ENCODE data around the gene INPP4B. TPM values are rescaled to one million over a fixed set of nuclear protein-coding genes. Genes with fewer than 3 reads are reported as not detected.

Gene INPP4B
- polyA plus RNA-seq, 1 donor from 2014 or later, result 1.2 TPM

DNA sequence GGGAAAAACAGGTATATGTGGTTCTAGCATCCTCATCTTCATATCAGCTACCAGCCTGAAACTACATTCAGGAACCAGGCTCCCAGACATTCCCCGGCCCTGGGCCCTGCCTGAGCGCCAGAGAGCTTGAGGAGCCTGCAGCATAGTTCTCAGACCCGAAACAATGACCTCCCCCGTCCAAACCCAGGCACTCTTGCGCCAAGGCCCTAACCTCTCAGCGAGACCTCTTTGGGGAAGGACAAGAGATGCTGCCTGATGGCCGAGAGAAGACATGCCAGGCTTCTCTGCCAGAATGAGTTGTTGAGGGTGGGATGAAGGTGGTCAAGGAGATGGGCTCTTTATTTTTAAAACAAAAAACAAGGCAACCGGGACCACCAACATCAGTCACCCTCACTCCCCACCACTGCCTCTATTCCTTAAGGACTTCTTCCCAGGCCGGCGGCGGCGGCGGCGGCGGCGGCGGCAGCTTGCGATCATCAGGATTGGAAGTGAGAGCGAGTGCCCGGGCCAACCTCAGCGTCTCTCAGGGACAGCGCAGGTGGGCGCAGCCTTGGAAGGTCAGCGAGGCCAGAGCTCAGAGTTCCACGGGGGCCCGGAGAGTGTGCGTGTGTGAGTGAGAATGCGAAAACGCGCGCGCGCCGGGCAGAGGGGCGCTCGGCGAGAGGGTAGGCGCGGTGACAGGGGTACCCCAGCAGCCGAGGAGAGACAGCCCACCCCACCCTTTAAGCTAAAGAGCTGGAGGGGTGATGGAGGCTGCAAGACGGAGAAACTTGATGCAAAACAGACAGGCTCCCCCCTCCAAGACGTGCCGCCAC, 601 bp downstream of the INPP4B start:
- Mint-ChIP-seq H3K36me3 (peaks cover 2% of the 10 kb centered on the region), H3K4me3 (peak overlapping the region in 3 of 4 donors; percentile 53 to 80 (median 75)), H3K27me3 (peaks cover 34% of the 10 kb centered on the region), H3K27ac (peak overlapping the region in 1 of 3 donors; percentile 46), H3K9me3 (no peaks in the 10 kb centered on the region), H3K4me1 (peaks cover 0 to 9% (median 3%) of the 10 kb centered on the region in 3 donors)

DNA sequence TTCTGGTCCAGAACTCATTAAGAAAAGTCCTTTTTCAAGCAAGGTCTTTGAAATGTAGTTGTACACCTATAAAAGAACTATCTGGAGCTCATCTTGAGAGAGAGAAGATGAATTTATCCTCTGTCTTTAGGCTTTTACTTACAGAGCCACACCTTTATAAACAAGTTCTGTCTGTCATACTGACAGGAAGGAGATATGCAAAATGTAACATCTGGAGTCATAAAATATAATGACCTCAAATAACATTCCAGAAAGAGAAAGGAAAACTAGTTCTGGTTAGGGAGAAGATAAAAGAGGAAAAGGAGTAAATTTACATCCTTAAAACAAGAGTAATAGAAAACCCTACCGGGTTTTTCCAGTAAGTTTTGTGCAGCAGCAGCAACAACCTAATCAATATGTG, 1.3 kb downstream of the INPP4B start:
- Mint-ChIP-seq H3K4me3 (peak overlapping the region in 2 of 4 donors; percentile 58 to 75), H3K27me3 (peaks cover 34% of the 10 kb centered on the region), H3K36me3 (peaks cover 2% of the 10 kb centered on the region)

DNA sequence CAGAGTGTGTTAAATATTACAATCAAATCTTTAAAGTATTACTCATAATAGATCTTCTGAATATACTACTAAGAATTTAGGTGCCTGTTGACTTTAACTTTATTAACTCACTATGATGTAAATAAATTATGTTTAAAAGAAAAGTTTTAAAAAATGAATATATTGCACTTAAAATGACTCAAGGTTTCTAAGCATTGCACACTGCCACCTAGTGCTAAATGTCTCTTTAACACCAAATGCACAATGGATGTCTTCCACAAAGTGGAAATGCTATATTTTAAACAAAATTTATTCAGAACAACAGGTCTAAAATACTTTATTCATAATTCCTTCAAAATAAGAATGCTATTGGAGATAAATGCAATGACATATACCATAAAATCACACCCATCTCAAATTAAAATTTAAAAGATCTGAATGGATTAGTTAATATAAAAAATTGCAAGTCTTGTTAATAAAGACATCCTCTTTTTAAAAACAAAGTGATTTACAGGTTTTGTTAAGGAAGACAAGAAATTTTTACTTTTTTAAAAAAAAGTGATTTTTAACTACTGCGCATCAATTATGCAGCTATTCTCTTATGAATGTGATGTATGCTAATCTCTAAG, 5.5 kb downstream of the INPP4B start:
- H3K4me1 Mint-ChIP-seq, result peaks cover 0 to 7% (median 3%) of the 10 kb centered on the region in 3 donors
- H3K27ac Mint-ChIP-seq, result no peak overlapping the region
- no peaks in the 10 kb centered on the region for H3K36me3 Mint-ChIP-seq
- H3K9me3 Mint-ChIP-seq, result no peaks in the 10 kb centered on the region
- no peak overlapping the region for H3K4me3 Mint-ChIP-seq
- H3K27me3 Mint-ChIP-seq, result peaks cover 14% of the 10 kb centered on the region

More for the DNA sequence above, 1.3 kb downstream of the INPP4B start:
- peaks cover 0 to 9% (median 3%) of the 10 kb centered on the region in 3 donors for H3K4me1 Mint-ChIP-seq
- no peaks in the 10 kb centered on the region for H3K9me3 Mint-ChIP-seq
- H3K27ac Mint-ChIP-seq, result no peak overlapping the region

DNA sequence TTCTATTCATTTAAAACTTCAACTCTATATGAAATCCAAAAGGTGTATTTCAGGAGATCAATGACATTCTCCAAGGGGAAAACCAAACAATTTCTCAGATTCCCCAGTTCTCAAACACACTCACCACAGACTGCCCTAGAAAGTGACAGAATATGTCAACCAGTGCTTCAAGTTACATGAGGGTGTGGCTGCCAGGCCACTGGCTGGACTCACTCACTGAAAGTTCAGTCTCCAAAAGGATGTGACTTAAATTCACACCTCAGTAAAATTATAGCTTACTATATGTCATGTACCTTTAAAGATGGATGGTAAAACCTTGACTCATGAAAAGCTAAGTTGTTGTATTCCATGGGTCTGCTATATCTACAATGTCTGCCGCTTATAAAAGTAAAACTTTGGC, 7.3 kb downstream of the INPP4B start:
- H3K27me3 Mint-ChIP-seq, result no peaks in the 10 kb centered on the region
- H3K27ac Mint-ChIP-seq, result no peak overlapping the region
- no peaks in the 10 kb centered on the region for H3K4me1 Mint-ChIP-seq
- H3K9me3 Mint-ChIP-seq, result no peaks in the 10 kb centered on the region
- H3K4me3 Mint-ChIP-seq, result no peak overlapping the region
- no peaks in the 10 kb centered on the region for H3K36me3 Mint-ChIP-seq

DNA sequence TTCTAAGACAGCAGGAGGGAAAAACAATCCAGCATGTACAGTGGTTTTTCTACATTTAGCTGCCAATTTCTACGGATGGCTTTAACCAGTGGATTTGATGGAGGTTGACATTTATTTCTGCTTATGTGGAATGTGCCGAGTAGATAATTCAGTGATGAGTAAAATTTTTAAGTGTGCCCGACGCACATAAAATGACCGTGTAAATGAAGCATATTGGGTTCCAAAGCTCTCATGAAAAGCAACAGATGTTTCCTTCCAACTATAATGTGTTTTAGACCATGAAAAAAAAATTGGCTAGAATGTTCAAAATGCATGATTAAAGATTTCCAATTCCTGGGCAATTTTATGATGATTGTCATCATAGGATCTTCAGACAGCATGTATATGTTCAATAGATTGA, 14.1 kb downstream of the INPP4B start:
- Mint-ChIP-seq H3K36me3 (no peaks in the 10 kb centered on the region), H3K4me1 (no peaks in the 10 kb centered on the region), H3K9me3 (no peaks in the 10 kb centered on the region), H3K4me3 (no peak overlapping the region), H3K27ac (no peak overlapping the region), H3K27me3 (peaks cover 6% of the 10 kb centered on the region)

DNA sequence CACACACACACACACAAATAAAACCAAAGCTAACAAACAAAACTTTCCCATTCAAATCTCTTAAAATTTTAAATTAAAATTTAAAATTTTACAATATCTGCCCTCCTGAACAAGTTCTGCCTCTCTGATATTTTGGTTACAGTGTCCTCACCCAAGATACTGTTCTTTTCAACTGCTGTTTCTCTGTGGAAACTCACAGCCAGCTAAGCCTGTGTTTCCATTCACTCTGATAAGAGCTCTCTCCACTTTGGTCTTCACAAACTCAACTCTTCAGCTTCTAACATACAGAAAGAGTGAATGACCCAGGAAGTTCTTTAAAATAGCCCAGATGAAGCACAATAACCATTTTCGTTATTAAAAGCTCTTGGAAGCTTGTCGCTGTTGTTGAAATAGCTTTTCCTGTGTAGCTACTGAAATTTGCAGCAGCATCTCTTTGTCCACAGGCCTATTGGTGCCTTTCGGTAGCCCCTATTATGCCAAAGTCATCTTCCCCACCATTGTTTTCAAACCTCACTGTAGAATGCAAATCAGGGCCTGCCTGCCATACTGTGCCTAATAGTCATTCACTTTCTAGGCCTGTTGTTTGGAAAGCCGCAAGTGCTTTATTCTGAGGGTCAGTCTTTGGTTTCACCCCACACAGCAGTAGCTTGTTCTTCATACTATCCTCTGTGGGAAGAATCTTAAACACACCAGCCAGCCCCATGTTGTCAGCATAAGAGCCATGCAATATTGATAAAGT, 19.4 kb downstream of the INPP4B start:
- Mint-ChIP-seq H3K4me3 (no peak overlapping the region), H3K27ac (no peak overlapping the region), H3K4me1 (no peaks in the 10 kb centered on the region), H3K36me3 (no peaks in the 10 kb centered on the region), H3K9me3 (no peaks in the 10 kb centered on the region), H3K27me3 (peaks cover 6% of the 10 kb centered on the region)

DNA sequence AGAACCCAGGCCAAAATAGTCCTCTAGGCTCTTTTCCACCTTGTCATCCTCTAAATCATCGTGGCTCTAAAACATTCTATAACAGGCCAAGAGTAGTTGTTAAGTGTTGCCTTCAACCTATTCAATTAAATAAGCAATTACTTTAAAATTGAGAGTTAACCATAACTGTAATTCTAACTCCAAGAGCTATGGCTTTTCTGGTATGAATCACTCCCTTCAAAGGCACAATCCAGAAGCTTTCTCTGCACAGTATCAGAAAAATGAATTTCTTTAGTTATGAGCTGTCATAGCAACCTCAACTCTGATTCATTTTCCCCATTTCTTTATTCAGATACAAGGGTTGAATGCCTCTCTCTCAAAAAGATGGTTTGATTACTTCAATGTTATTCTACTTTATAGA, 21.7 kb downstream of the INPP4B start:
- no peak overlapping the region for H3K27ac Mint-ChIP-seq
- no peaks in the 10 kb centered on the region for H3K36me3 Mint-ChIP-seq
- peaks cover under 1% of the 10 kb centered on the region for H3K27me3 Mint-ChIP-seq

DNA sequence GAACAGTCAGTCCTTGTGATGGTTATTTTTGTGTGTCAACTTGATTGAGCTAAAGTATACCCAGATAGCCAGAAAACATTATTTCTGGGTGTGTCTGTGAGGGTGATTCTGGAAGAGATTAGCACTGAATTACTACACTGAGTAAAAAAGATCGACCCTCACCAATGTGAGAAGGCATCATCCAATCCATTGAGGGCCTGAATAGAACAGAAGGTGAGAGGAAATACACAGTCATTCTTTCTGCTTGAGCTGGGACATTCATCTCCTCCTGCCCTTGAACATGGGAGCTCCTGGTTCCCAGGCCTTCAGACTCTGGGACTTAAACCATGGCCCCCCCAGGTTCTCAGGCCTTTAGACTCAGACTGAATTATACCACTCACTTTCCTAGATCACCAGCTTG, 22.3 kb downstream of the INPP4B start:
- H3K27ac Mint-ChIP-seq, result no peak overlapping the region
- no peak overlapping the region for H3K4me3 Mint-ChIP-seq
- no peaks in the 10 kb centered on the region for H3K27me3 Mint-ChIP-seq
- H3K36me3 Mint-ChIP-seq, result no peaks in the 10 kb centered on the region
- H3K4me1 Mint-ChIP-seq, result peaks cover 0 to 2% (median 0%) of the 10 kb centered on the region in 3 donors
- no peaks in the 10 kb centered on the region for H3K9me3 Mint-ChIP-seq

More for the DNA sequence above, 21.7 kb downstream of the INPP4B start:
- Mint-ChIP-seq H3K4me1 (peaks cover 0 to 2% (median 0%) of the 10 kb centered on the region in 3 donors), H3K4me3 (no peak overlapping the region), H3K9me3 (no peaks in the 10 kb centered on the region)

DNA sequence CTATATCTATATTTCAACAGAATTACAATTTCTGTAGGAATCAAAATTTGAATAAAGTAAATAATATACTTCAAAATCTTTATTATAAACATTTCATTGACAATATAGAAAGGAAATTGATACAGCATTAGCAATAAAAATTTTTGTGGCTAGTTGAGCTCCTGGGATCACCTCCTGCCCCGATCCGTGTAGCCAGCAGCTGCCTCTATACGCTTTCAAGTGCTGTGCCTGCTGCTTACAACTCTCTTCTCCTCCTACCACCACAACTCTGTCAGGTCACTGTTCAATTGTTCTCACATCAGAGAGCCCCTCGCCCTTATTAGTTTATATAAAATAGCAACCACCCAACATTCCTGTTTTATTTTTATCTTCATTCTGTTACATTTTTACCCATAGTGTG, 27.6 kb downstream of the INPP4B start:
- H3K27me3 Mint-ChIP-seq, result no peaks in the 10 kb centered on the region

DNA sequence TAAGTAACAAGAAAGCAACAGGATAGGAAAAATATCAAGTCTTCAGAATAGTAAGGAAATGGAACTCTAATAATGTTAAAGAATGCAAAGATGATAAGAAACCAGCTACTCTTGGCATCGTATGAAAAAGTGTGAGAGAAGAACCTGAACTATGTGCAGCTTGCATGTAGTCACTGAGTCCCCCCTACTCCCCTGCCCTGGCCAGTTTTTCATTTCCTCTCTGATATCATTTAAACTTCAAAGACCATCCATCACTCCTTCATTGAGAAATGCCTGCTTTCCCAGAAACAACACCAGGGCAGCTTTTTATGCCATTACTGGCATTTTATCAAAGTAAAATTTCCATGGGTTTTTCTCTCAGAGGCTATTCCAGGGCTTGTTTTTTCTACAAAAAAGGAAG, 28.1 kb downstream of the INPP4B start:
- no peak overlapping the region for H3K4me3 Mint-ChIP-seq
- H3K27me3 Mint-ChIP-seq, result no peaks in the 10 kb centered on the region
- no peak overlapping the region for H3K27ac Mint-ChIP-seq
- H3K4me1 Mint-ChIP-seq, result peaks cover 0 to 2% (median 0%) of the 10 kb centered on the region in 3 donors
- no peaks in the 10 kb centered on the region for H3K9me3 Mint-ChIP-seq
- H3K36me3 Mint-ChIP-seq, result peaks cover 2% of the 10 kb centered on the region

More for the DNA sequence above, 27.6 kb downstream of the INPP4B start:
- Mint-ChIP-seq H3K4me1 (peaks cover 0 to 2% (median 0%) of the 10 kb centered on the region in 3 donors), H3K4me3 (no peak overlapping the region), H3K27ac (no peak overlapping the region), H3K36me3 (peaks cover 2% of the 10 kb centered on the region), H3K9me3 (no peaks in the 10 kb centered on the region)

DNA sequence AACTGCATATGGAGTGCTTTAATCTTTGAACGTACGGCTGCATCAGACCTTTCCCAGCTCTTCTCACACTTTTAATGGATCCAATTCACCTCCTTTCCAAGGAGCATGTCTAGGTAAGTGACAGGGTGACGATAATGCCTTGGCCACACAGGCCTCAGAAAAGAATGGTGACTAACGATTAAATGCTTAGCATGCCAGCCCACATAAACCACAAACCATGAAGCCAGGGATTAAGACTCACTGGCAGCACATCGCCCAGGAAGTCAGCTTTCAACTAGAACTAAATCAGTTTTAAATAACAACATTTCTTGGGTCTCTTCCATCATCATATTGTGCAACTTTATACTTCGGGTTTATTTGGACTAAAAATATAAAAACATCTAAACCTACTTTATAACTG, 28.7 kb downstream of the INPP4B start:
- H3K4me1 Mint-ChIP-seq, result peaks cover 0 to 2% (median 0%) of the 10 kb centered on the region in 3 donors
- H3K27ac Mint-ChIP-seq, result no peak overlapping the region
- H3K36me3 Mint-ChIP-seq, result peaks cover 2% of the 10 kb centered on the region
- no peaks in the 10 kb centered on the region for H3K9me3 Mint-ChIP-seq
- no peak overlapping the region for H3K4me3 Mint-ChIP-seq
- H3K27me3 Mint-ChIP-seq, result no peaks in the 10 kb centered on the region

DNA sequence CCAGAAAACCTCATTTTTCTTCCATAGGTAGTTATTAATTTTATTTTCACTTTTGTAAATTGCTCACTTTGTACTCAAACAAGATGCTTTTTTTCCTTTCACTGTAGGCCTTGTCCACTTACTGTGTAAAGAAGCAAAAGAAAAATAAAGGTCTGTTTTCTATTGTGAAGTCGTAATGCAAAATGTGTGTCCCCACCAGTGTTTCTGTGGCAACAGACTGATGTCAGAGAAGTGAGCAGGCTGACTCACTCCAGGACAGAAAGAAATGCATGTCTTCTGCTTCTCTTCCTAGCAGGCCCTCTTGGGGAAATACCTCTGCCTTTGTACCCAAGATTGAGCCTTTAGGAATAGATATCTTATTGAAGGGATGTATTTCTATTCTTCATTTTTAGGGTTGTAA, 30.3 kb downstream of the INPP4B start:
- H3K36me3 Mint-ChIP-seq, result peaks cover 2% of the 10 kb centered on the region
- peaks cover 0 to 2% (median 0%) of the 10 kb centered on the region in 3 donors for H3K4me1 Mint-ChIP-seq
- no peaks in the 10 kb centered on the region for H3K27me3 Mint-ChIP-seq
- no peaks in the 10 kb centered on the region for H3K9me3 Mint-ChIP-seq
- H3K4me3 Mint-ChIP-seq, result no peak overlapping the region
- no peak overlapping the region for H3K27ac Mint-ChIP-seq

DNA sequence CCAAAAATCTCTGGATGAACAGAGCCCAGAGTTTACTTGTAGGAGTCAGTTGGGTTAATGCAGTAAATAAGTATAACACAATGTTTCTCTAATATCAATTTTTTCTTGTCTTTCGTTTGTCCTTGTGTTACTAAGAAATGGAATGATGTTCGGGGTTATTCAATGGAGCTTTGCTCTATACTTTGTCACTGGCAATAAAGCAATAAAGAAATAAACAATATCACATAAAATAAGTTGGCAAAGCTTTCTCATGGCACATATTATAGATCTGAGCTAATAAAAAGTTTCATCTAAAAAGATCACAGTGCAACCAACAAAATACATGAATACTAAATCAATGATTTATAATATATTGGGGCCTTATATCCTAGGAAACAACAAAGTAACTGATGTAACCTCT, 32.7 kb downstream of the INPP4B start:
- H3K4me3 Mint-ChIP-seq, result no peak overlapping the region
- no peaks in the 10 kb centered on the region for H3K4me1 Mint-ChIP-seq
- H3K9me3 Mint-ChIP-seq, result no peaks in the 10 kb centered on the region
- no peak overlapping the region for H3K27ac Mint-ChIP-seq
- H3K27me3 Mint-ChIP-seq, result no peaks in the 10 kb centered on the region
- H3K36me3 Mint-ChIP-seq, result peaks cover 2% of the 10 kb centered on the region

DNA sequence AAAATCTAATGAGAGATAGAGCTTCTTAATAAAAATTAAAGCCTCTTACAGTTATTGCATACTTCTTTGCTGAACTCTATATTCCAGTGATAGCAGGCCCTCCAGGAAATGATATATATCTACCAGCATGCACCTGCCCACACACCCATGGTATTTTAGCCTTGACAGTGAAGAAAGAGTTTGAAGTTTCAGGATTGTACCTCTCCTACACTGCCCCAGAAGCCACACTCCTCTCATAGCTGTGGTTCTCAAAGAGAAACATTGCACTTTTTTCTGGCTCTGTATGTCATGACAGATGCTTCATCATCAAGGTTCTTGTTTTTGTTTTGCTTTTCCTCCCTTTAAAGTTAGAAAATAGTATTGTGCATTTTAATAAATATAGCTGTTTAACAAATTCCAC, 34.0 kb downstream of the INPP4B start:
- no peaks in the 10 kb centered on the region for H3K9me3 Mint-ChIP-seq
- H3K4me1 Mint-ChIP-seq, result no peaks in the 10 kb centered on the region
- H3K27ac Mint-ChIP-seq, result no peak overlapping the region
- H3K36me3 Mint-ChIP-seq, result peaks cover 1% of the 10 kb centered on the region
- no peaks in the 10 kb centered on the region for H3K27me3 Mint-ChIP-seq
- H3K4me3 Mint-ChIP-seq, result no peak overlapping the region

DNA sequence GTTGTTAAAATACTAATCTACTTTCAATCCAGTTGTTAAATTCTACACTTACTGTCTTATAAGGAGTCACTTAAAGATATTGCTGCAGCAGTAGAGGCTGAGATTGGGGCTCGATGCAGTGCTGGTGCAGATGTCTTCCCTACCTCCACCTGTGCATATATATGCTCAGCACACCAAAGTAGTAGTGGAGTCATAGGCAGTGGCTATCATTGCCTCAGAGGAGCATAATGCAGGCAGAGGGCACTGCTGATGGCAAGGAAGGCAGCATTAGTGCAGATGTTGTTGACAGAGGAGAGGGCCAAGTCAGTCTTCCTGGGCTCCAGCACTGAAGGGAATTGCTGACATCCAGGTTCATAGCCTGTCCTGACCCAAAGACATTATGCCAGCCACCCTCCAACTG, 35.1 kb downstream of the INPP4B start:
- Mint-ChIP-seq H3K36me3 (peaks cover 1% of the 10 kb centered on the region), H3K27ac (no peak overlapping the region), H3K9me3 (no peaks in the 10 kb centered on the region), H3K4me1 (no peaks in the 10 kb centered on the region), H3K27me3 (no peaks in the 10 kb centered on the region), H3K4me3 (no peak overlapping the region)

All from IgD-negative memory B cell (primary cell).